Adipose tissue (tissue), 3 donors: ENCODE measurements around the gene OR5C1. TPM values are rescaled to one million over a fixed set of nuclear protein-coding genes. Genes with fewer than 3 reads are reported as not detected.
"Not testable (repeated sequence)": the region's sequence is repeated elsewhere in the genome, so short reads cannot be mapped to it uniquely, and the experiment has no call there.

Source experiments
- H3K27ac ChIP-seq: one replicate; pipeline ENCODE4 v1.5.1; 2013; ENCODE audit warnings: low read depth, low read length
- WGBS, 3 donors: extraction: QIAGEN DNeasy Blood & Tissue Kit; methylation state at CpG; one replicate each; pipeline ENCODE4 v1.1.7; 2013; 5-methylcytosine and 5-hydroxymethylcytosine counted together
- polyA plus RNA-seq, 3 donors: library from polyadenylated mRNA; stranded (reverse); fragments of 200-250 nt; gene quantifications; one replicate each; pipeline ENCODE4 v1.2.3, GENCODE V29; 2013
- donor health status: healthy with polysubstance abuse.
- donor health status: Bipolar disorder and iron deficiency.
- donor health status: healthy.

The OR5C1 gene
- polyA plus RNA-seq, 3 donors = 0.34 TPM; not detected in 2

GRCh38 chr9:122838441-122838840 lies 49.7 kb downstream of the OR5C1 start:
- 31 to 90% (median 86%) methylated on average over 3 of the region's 3 CpGs for WGBS, 3 donors
- H3K27ac ChIP-seq = not testable (repeated sequence)

Other genes starting within 250 kb of the OR5C1 start
- gene OR1N2, start 235.8 kb upstream of the OR5C1 start, polyA plus RNA-seq = not detected
- under 1 TPM in 2 of 3 donors, not detected in 1; 0.03 to 0.04 TPM for gene OR1L8, start 205.5 kb upstream of the OR5C1 start, polyA plus RNA-seq
- gene OR1Q1, start 174.2 kb upstream of the OR5C1 start, polyA plus RNA-seq = not detected
- gene OR1B1, start 131.3 kb upstream of the OR5C1 start, polyA plus RNA-seq = not detected
- not detected for gene OR1L1, start 127.2 kb upstream of the OR5C1 start, polyA plus RNA-seq
- not detected for gene OR1L3, start 113.8 kb upstream of the OR5C1 start, polyA plus RNA-seq
- not detected for gene OR1L4, start 64.9 kb upstream of the OR5C1 start, polyA plus RNA-seq
- gene OR1L6, start 46.6 kb upstream of the OR5C1 start, polyA plus RNA-seq = not detected
- not detected for gene OR1K1, start 11.2 kb downstream of the OR5C1 start, polyA plus RNA-seq
- 10 to 100 TPM in 1 of 3 donors, 1 to 10 TPM in 2; 4.3 to 12.1 (median 7.1) TPM for gene PDCL, start 39.7 kb downstream of the OR5C1 start, polyA plus RNA-seq
- 10 to 100 TPM in 1 of 3 donors, 1 to 10 TPM in 2; 4.7 to 11.7 (median 9.8) TPM for gene RC3H2, start 116.4 kb downstream of the OR5C1 start, polyA plus RNA-seq
- gene ZBTB6, start 124.4 kb downstream of the OR5C1 start, polyA plus RNA-seq = 1 to 10 TPM; 1.9 to 3.3 (median 2.3) TPM
- gene ZBTB26, start 142.6 kb downstream of the OR5C1 start, polyA plus RNA-seq = 1 to 10 TPM; 2.0 to 2.2 (median 2.1) TPM
- gene RABGAP1, start 152.1 kb downstream of the OR5C1 start, polyA plus RNA-seq = 10 to 100 TPM in 2 of 3 donors, 1 to 10 TPM in 1; 7.9 to 16.5 (median 16.1) TPM
- gene GPR21, start 244.7 kb downstream of the OR5C1 start, polyA plus RNA-seq = under 1 TPM in 2 of 3 donors, not detected in 1; 0.07 to 0.37 TPM